Measurements from ENCODE around the gene CTSZ.
A peak's percentile ranks its signal among the peaks of the same experiment; 100 is the strongest.

CTSZ gene

GRCh38 chr20:59032023-59032712 lies 25.1 kb upstream of the CTSZ start, which contains the start of gene ATP5F1E:
Gene ATP5F1E (minus strand): TSS chr20:59032335. CDS start chr20:59032251, 84 bp downstream.
- peak; percentile 89 to 97 (median 89) for DNase-seq (ENCODE audit: low read depth in 2 of 3, low spot score in 1 of 3)

GRCh38 chr20:59031564-59032022 lies 24.5 kb upstream of the CTSZ start:
- DNase-seq (ENCODE audit: low read depth in 2 of 3, low spot score in 1 of 3) = no peak

- no peak for DNase-seq (ENCODE audit: low read depth in 2 of 3, low spot score in 1 of 3)
Measured at GRCh38 chr20:59030911-59031563, 24.0 kb upstream of the CTSZ start.

- DNase-seq (ENCODE audit: low read depth in 2 of 3, low spot score in 1 of 3) = no peak
Measured at GRCh38 chr20:59028812-59029211, 21.8 kb upstream of the CTSZ start.

- DNase-seq (ENCODE audit: low read depth in 2 of 3, low spot score in 1 of 3) = no peak
Measured at GRCh38 chr20:59027741-59028320, 20.8 kb upstream of the CTSZ start.

GRCh38 chr20:59026904-59027740 lies 20.1 kb upstream of the CTSZ start:
- DNase-seq (ENCODE audit: low read depth in 2 of 3, low spot score in 1 of 3) = no peak

GRCh38 chr20:59025511-59025910 lies 18.5 kb upstream of the CTSZ start:
- DNase-seq (ENCODE audit: low read depth in 2 of 3, low spot score in 1 of 3) = no peak

GRCh38 chr20:59025086-59025485 lies 18.0 kb upstream of the CTSZ start:
- no peak for DNase-seq (ENCODE audit: low read depth in 2 of 3, low spot score in 1 of 3)

- DNase-seq (ENCODE audit: low read depth in 2 of 3, low spot score in 1 of 3) = no peak
Measured at GRCh38 chr20:59024111-59024530, 17.1 kb upstream of the CTSZ start.

GRCh38 chr20:59023616-59024015 lies 16.6 kb upstream of the CTSZ start:
- DNase-seq (ENCODE audit: low read depth in 2 of 3, low spot score in 1 of 3) = no peak

GRCh38 chr20:59022754-59023153 lies 15.7 kb upstream of the CTSZ start:
- DNase-seq (ENCODE audit: low read depth in 2 of 3, low spot score in 1 of 3) = no peak

- no peak for DNase-seq (ENCODE audit: low read depth in 2 of 3, low spot score in 1 of 3)
Measured at GRCh38 chr20:59020938-59021551, 14.0 kb upstream of the CTSZ start.

- DNase-seq (ENCODE audit: low read depth in 2 of 3, low spot score in 1 of 3) = no peak
Measured at GRCh38 chr20:59019217-59019616, 12.2 kb upstream of the CTSZ start, which contains the start of gene TUBB1. Gene TUBB1 (plus strand): TSS chr20:59019429. CDS start chr20:59019523, 94 bp downstream.

- no peak for DNase-seq (ENCODE audit: low read depth in 2 of 3, low spot score in 1 of 3)
Measured at GRCh38 chr20:59018817-59019216, 11.8 kb upstream of the CTSZ start.

- DNase-seq (ENCODE audit: low read depth in 2 of 3, low spot score in 1 of 3) = no peak
Measured at GRCh38 chr20:59017493-59018231, 10.6 kb upstream of the CTSZ start.

- DNase-seq (ENCODE audit: low read depth in 2 of 3, low spot score in 1 of 3) = no peak
Measured at GRCh38 chr20:59016795-59017492, 9.9 kb upstream of the CTSZ start.

GRCh38 chr20:59015812-59016711 lies 9.0 kb upstream of the CTSZ start:
- no peak for DNase-seq (ENCODE audit: low read depth in 2 of 3, low spot score in 1 of 3)

GRCh38 chr20:59015411-59015810 lies 8.4 kb upstream of the CTSZ start:
- DNase-seq (ENCODE audit: low read depth in 2 of 3, low spot score in 1 of 3) = no peak
